ENCODE data around the gene SRSF5.

SRSF5 gene

GRCh38 chr14:69816216-69816615 lies 49.3 kb downstream of the SRSF5 start:
- no peak for TF ChIP-seq ZBTB7A (IDR thresholded peaks at IDR 0.05; ENCODE audit: low read depth)
- TF ChIP-seq RAD21 (IDR thresholded peaks at IDR 0.05; ENCODE audit: low read depth), result no peak
- no peak for TF ChIP-seq MAX (IDR thresholded peaks at IDR 0.05)
- TF ChIP-seq EP300 (IDR thresholded peaks at IDR 0.05; ENCODE audit: borderline replicate concordance), result no peak
- TF ChIP-seq TEAD4 (IDR thresholded peaks at IDR 0.05), result no peak
- TF ChIP-seq EGR1 (IDR thresholded peaks at IDR 0.05), result no peak
- no peak for TF ChIP-seq YY1 (IDR thresholded peaks at IDR 0.05; ENCODE audit: low read depth)
- TF ChIP-seq TCF12 (IDR thresholded peaks at IDR 0.05; ENCODE audit: low read depth), result no peak
- TF ChIP-seq CEBPB (IDR thresholded peaks at IDR 0.05), result no peak
- TF ChIP-seq NFIC (IDR thresholded peaks at IDR 0.05), result no peak
- no peak for TF ChIP-seq USF1 (IDR thresholded peaks at IDR 0.05)
- TF ChIP-seq REST (IDR thresholded peaks at IDR 0.05; ENCODE audit: low read depth), result no peak
- TF ChIP-seq CREB1 (IDR thresholded peaks at IDR 0.05; ENCODE audit: low read depth), result no peak
- TF ChIP-seq TAF1 (IDR thresholded peaks at IDR 0.05; ENCODE audit: low read depth), result no peak
- no peak for TF ChIP-seq FOXM1 (IDR thresholded peaks at IDR 0.05; ENCODE audit: borderline replicate concordance, low read depth)

GRCh38 chr14:69818758-69819191 lies 51.8 kb downstream of the SRSF5 start:
- TF ChIP-seq RAD21 (IDR thresholded peaks at IDR 0.05; ENCODE audit: low read depth) (peak; percentile 94), CEBPB (IDR thresholded peaks at IDR 0.05) (no peak)

- TF ChIP-seq NFIC (IDR thresholded peaks at IDR 0.05) (no peak), TCF12 (IDR thresholded peaks at IDR 0.05; ENCODE audit: low read depth) (no peak), TEAD4 (IDR thresholded peaks at IDR 0.05) (no peak), CEBPB (IDR thresholded peaks at IDR 0.05) (no peak), EGR1 (IDR thresholded peaks at IDR 0.05) (no peak), CREB1 (IDR thresholded peaks at IDR 0.05; ENCODE audit: low read depth) (no peak), ZBTB7A (IDR thresholded peaks at IDR 0.05; ENCODE audit: low read depth) (no peak), EP300 (IDR thresholded peaks at IDR 0.05; ENCODE audit: borderline replicate concordance) (no peak), REST (IDR thresholded peaks at IDR 0.05; ENCODE audit: low read depth) (no peak), MAX (IDR thresholded peaks at IDR 0.05) (no peak), USF1 (IDR thresholded peaks at IDR 0.05) (no peak), TAF1 (IDR thresholded peaks at IDR 0.05; ENCODE audit: low read depth) (no peak), FOXM1 (IDR thresholded peaks at IDR 0.05; ENCODE audit: borderline replicate concordance, low read depth) (no peak)
These were observed 52.7 kb downstream of the SRSF5 start for GRCh38 chr14:69819607-69820006.

GRCh38 chr14:69820991-69821390 lies 54.0 kb downstream of the SRSF5 start:
- TF ChIP-seq TEAD4 (IDR thresholded peaks at IDR 0.05) (no peak), EGR1 (IDR thresholded peaks at IDR 0.05) (no peak), REST (IDR thresholded peaks at IDR 0.05; ENCODE audit: low read depth) (no peak), MAX (IDR thresholded peaks at IDR 0.05) (no peak), RAD21 (IDR thresholded peaks at IDR 0.05; ENCODE audit: low read depth) (no peak), EP300 (IDR thresholded peaks at IDR 0.05; ENCODE audit: borderline replicate concordance) (no peak), CEBPB (IDR thresholded peaks at IDR 0.05) (no peak)
